ENCODE measurements around the gene MPDZ.

GRCh38 chr9:13322828-13323550 is 43.5 kb upstream of the MPDZ start:
- no peak for TF ChIP-seq YY1 (IDR thresholded peaks at IDR 0.05; ENCODE audit: extremely low read depth, insufficient replicate concordance, low read depth, low read length)
- no peak for TF ChIP-seq CTCF (IDR thresholded peaks at IDR 0.05 in 2 of 3, conservative IDR thresholded peaks at IDR 0.05 in 1 of 3; ENCODE audit: borderline replicate concordance in 1 of 3, insufficient read depth in 1 of 3, low read depth in 2 of 3, low read length in 2 of 3)
- TF ChIP-seq TCF7L2 (IDR thresholded peaks at IDR 0.05; ENCODE audit: borderline replicate concordance, extremely low read depth, insufficient read depth, insufficient read length) = no peak
- no peak for TF ChIP-seq CEBPB (IDR thresholded peaks at IDR 0.05; ENCODE audit: low read depth)

All from HCT116 (cell line).